Osteoblast (primary cell): ENCODE data around the gene RPL13. TPM values are rescaled to one million over a fixed set of nuclear protein-coding genes. Genes with fewer than 3 reads are reported as not detected.

ENCODE experiments used
- DNase-seq: peaks from one replicate; pipeline ENCODE4 v3.0.0; 2011; ENCODE audit warnings: low spot score, mixed read lengths; ENCODE audit not compliant: insufficient read length; ENCODE audit errors: missing footprints
- H2AFZ ChIP-seq: 2 replicates; pipeline ENCODE4 v1.6.0; 2011; ENCODE audit warnings: mild to moderate bottlenecking, low read length
- H3K27ac ChIP-seq: 2 replicates; pipeline ENCODE4 v1.5.1; 2011; ENCODE audit warnings: mild to moderate bottlenecking, low read depth, low read length, moderate library complexity
- H3K27me3 ChIP-seq: 2 replicates; pipeline ENCODE4 v1.6.0; 2012; ENCODE audit warnings: mild to moderate bottlenecking, control low read depth, inconsistent platforms, low read length, moderate library complexity; ENCODE audit not compliant: insufficient read depth
- H3K36me3 ChIP-seq: 2 replicates; pipeline ENCODE4 v1.5.1; 2011; ENCODE audit warnings: mild to moderate bottlenecking, low read length, control low read depth, moderate library complexity; ENCODE audit not compliant: insufficient read depth
- H3K4me1 ChIP-seq: 2 replicates; pipeline ENCODE4 v1.5.1; 2011; ENCODE audit warnings: mild to moderate bottlenecking, low read length, control low read depth, moderate library complexity; ENCODE audit not compliant: insufficient read depth
- H3K4me2 ChIP-seq: 2 replicates; pipeline ENCODE4 v1.6.0; 2011; ENCODE audit warnings: mild to moderate bottlenecking, low read length; ENCODE audit not compliant: insufficient read depth
- H3K4me3 ChIP-seq: fragments of 200-600 bp; sonication (generic); 3 replicates; pipeline ENCODE4 v1.5.1; 2012; ENCODE audit warnings: mild to moderate bottlenecking, low read length, inconsistent platforms; ENCODE audit not compliant: insufficient read depth
- H3K79me2 ChIP-seq: 2 replicates; pipeline ENCODE4 v1.6.0; 2012; ENCODE audit warnings: mild to moderate bottlenecking, low read length, control low read depth, inconsistent platforms; ENCODE audit not compliant: insufficient read depth
- H3K9me3 ChIP-seq: 2 replicates; pipeline ENCODE4 v1.5.1; 2011; ENCODE audit warnings: low read depth, low read length, control low read depth
- H4K20me1 ChIP-seq: 2 replicates; pipeline ENCODE4 v1.6.0; 2012; ENCODE audit warnings: mild to moderate bottlenecking, low read length, control low read depth; ENCODE audit not compliant: insufficient read depth
- CTCF ChIP-seq: IDR thresholded peaks from 2 replicates; pipeline ENCODE4 v1.5.1; 2011; ENCODE audit warnings: mild to moderate bottlenecking, low read depth, low read length, moderate library complexity; ENCODE audit errors: extremely low read depth
- total RNA-seq: library from RNA; depleted of rRNA; stranded (reverse); fragments of >200 nt; gene quantifications from 2 replicates; pipeline ENCODE4 v1.2.3, GENCODE V29; 2012

Gene RPL13
- total RNA-seq, 1 donor = 2,112 TPM

- H2AFZ ChIP-seq = no peak overlapping the region
- no peaks in the 10 kb centered on the region for H3K9me3 ChIP-seq
- no peak for DNase-seq
- no peaks in the 10 kb centered on the region for H4K20me1 ChIP-seq
- H3K4me1 ChIP-seq = no peaks in the 10 kb centered on the region
- no peak overlapping the region for H3K4me2 ChIP-seq
- no peaks in the 10 kb centered on the region for H3K27me3 ChIP-seq
- H3K27ac ChIP-seq = no peak overlapping the region
- no peak for TF ChIP-seq CTCF
- H3K4me3 ChIP-seq = no peak overlapping the region
- peaks cover 80% of the 10 kb centered on the region for H3K36me3 ChIP-seq
- no peaks in the 10 kb centered on the region for H3K79me2 ChIP-seq
Measured at GRCh38 chr16:89552329-89552728, 8.2 kb upstream of the RPL13 start.

- DNase-seq = no peak
- TF ChIP-seq CTCF = no peak
- Histone ChIP-seq H3K27ac (no peak overlapping the region), H3K79me2 (no peaks in the 10 kb centered on the region), H3K4me1 (no peaks in the 10 kb centered on the region), H3K27me3 (no peaks in the 10 kb centered on the region), H2AFZ (no peak overlapping the region), H3K36me3 (peaks cover 76% of the 10 kb centered on the region), H3K4me2 (no peak overlapping the region), H4K20me1 (no peaks in the 10 kb centered on the region), H3K4me3 (no peak overlapping the region), H3K9me3 (no peaks in the 10 kb centered on the region)
Measured at GRCh38 chr16:89552913-89553312, 7.6 kb upstream of the RPL13 start.

GRCh38 chr16:89553733-89554132 lies 6.7 kb upstream of the RPL13 start:
- H3K27me3 ChIP-seq = no peaks in the 10 kb centered on the region
- peaks cover 1% of the 10 kb centered on the region for H3K4me1 ChIP-seq
- H3K79me2 ChIP-seq = no peaks in the 10 kb centered on the region
- no peak overlapping the region for H3K4me3 ChIP-seq
- H3K27ac ChIP-seq = no peak overlapping the region
- H2AFZ ChIP-seq = no peak overlapping the region
- H3K4me2 ChIP-seq = no peak overlapping the region
- DNase-seq = no peak
- peaks cover 69% of the 10 kb centered on the region for H3K36me3 ChIP-seq
- no peak for TF ChIP-seq CTCF
- no peaks in the 10 kb centered on the region for H3K9me3 ChIP-seq
- no peaks in the 10 kb centered on the region for H4K20me1 ChIP-seq

- TF ChIP-seq CTCF = no peak
- peaks cover 63% of the 10 kb centered on the region for H3K36me3 ChIP-seq
- no peaks in the 10 kb centered on the region for H3K79me2 ChIP-seq
- H2AFZ ChIP-seq = no peak overlapping the region
- no peaks in the 10 kb centered on the region for H3K27me3 ChIP-seq
- H4K20me1 ChIP-seq = no peaks in the 10 kb centered on the region
- H3K4me2 ChIP-seq = no peak overlapping the region
- H3K4me3 ChIP-seq = no peak overlapping the region
- H3K9me3 ChIP-seq = no peaks in the 10 kb centered on the region
- H3K27ac ChIP-seq = no peak overlapping the region
- peaks cover 4% of the 10 kb centered on the region for H3K4me1 ChIP-seq
- DNase-seq = no peak
Measured at GRCh38 chr16:89554343-89554742, 6.1 kb upstream of the RPL13 start.
